ENCODE measurements around the gene ODAD4.

- TF ChIP-seq CTCF (IDR thresholded peaks at IDR 0.05; ENCODE audit: poor library complexity) (no peak), EZH2 (IDR thresholded peaks at IDR 0.05; ENCODE audit: borderline replicate concordance) (no peak)
Observed at GRCh38 chr17:41919840-41920579, 10.4 kb upstream of the ODAD4 start.
